ENCODE results near the gene LIN52. TPM values are rescaled to one million over a fixed set of nuclear protein-coding genes. Genes with fewer than 3 reads are reported as not detected.

LIN52 gene
- total and polyA plus RNA-seq, 9 of the 15 experiments (the other 6 are each of a cell fraction or from before 2014, with no cell fraction given), result 4.6 to 11.8 (median 9.2) TPM

DNA sequence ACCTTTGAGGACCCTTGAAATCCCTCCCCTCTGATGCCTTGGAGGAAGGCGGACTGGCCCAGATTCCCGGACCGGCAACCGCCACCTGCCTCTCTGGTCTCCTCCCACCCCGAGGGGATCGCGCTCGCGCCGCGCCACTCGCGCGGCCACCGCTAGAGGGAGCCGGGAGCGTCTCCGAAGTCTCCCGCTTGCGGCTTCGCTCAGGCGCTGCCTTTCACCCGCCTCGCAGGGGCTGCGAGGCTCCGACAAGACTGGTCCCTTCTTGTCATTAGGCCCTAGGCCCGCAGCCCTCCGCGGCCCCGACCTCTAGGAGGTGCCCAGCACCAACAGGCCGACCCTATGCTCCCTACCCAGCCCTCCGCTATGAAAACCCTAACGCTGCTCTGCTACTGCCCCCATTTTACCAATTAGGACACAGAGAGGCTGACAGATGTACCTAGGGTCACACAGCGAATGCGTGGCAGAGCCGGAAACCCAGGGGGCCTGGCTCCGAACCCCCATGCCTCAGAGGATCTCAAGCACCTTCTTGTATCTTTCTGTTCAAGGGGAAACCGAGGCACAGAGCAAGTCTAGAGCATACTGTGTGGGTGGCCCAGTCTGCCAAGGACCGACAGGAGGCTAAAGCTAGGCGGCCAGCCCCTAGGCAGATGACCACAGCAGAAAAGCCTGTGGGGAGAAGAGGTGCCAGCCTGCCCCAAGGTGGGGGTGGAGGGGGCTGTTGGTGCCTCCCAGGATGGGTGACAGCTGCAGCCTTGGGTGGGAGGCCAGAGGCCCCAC lies 133.1 kb downstream of the LIN52 start (continued):
- TF ChIP-seq, protein P1, sequence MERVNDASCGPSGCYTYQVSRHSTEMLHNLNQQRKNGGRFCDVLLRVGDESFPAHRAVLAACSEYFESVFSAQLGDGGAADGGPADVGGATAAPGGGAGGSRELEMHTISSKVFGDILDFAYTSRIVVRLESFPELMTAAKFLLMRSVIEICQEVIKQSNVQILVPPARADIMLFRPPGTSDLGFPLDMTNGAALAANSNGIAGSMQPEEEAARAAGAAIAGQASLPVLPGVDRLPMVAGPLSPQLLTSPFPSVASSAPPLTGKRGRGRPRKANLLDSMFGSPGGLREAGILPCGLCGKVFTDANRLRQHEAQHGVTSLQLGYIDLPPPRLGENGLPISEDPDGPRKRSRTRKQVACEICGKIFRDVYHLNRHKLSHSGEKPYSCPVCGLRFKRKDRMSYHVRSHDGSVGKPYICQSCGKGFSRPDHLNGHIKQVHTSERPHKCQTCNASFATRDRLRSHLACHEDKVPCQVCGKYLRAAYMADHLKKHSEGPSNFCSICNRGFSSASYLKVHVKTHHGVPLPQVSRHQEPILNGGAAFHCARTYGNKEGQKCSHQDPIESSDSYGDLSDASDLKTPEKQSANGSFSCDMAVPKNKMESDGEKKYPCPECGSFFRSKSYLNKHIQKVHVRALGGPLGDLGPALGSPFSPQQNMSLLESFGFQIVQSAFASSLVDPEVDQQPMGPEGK (CRISPR knock-in tag; IDR thresholded peaks at IDR 0.05; ENCODE audit: borderline replicate concordance), result no peak
- TF ChIP-seq, protein P2, sequence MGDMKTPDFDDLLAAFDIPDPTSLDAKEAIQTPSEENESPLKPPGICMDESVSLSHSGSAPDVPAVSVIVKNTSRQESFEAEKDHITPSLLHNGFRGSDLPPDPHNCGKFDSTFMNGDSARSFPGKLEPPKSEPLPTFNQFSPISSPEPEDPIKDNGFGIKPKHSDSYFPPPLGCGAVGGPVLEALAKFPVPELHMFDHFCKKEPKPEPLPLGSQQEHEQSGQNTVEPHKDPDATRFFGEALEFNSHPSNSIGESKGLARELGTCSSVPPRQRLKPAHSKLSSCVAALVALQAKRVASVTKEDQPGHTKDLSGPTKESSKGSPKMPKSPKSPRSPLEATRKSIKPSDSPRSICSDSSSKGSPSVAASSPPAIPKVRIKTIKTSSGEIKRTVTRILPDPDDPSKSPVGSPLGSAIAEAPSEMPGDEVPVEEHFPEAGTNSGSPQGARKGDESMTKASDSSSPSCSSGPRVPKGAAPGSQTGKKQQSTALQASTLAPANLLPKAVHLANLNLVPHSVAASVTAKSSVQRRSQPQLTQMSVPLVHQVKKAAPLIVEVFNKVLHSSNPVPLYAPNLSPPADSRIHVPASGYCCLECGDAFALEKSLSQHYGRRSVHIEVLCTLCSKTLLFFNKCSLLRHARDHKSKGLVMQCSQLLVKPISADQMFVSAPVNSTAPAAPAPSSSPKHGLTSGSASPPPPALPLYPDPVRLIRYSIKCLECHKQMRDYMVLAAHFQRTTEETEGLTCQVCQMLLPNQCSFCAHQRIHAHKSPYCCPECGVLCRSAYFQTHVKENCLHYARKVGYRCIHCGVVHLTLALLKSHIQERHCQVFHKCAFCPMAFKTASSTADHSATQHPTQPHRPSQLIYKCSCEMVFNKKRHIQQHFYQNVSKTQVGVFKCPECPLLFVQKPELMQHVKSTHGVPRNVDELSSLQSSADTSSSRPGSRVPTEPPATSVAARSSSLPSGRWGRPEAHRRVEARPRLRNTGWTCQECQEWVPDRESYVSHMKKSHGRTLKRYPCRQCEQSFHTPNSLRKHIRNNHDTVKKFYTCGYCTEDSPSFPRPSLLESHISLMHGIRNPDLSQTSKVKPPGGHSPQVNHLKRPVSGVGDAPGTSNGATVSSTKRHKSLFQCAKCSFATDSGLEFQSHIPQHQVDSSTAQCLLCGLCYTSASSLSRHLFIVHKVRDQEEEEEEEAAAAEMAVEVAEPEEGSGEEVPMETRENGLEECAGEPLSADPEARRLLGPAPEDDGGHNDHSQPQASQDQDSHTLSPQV (IDR thresholded peaks at IDR 0.05), result no peak
- TF ChIP-seq, protein P3, sequence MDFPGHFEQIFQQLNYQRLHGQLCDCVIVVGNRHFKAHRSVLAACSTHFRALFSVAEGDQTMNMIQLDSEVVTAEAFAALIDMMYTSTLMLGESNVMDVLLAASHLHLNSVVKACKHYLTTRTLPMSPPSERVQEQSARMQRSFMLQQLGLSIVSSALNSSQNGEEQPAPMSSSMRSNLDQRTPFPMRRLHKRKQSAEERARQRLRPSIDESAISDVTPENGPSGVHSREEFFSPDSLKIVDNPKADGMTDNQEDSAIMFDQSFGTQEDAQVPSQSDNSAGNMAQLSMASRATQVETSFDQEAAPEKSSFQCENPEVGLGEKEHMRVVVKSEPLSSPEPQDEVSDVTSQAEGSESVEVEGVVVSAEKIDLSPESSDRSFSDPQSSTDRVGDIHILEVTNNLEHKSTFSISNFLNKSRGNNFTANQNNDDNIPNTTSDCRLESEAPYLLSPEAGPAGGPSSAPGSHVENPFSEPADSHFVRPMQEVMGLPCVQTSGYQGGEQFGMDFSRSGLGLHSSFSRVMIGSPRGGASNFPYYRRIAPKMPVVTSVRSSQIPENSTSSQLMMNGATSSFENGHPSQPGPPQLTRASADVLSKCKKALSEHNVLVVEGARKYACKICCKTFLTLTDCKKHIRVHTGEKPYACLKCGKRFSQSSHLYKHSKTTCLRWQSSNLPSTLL (IDR thresholded peaks at IDR 0.05), result no peak
- no peak for TF ChIP-seq POLR2B (IDR thresholded peaks at IDR 0.05; ENCODE audit: low read depth, partially characterized antibody)
- TF ChIP-seq POLR3A (IDR thresholded peaks at IDR 0.05; ENCODE audit: borderline replicate concordance, extremely low read depth, insufficient read depth, insufficient read length), result no peak
- TF ChIP-seq, protein P4, sequence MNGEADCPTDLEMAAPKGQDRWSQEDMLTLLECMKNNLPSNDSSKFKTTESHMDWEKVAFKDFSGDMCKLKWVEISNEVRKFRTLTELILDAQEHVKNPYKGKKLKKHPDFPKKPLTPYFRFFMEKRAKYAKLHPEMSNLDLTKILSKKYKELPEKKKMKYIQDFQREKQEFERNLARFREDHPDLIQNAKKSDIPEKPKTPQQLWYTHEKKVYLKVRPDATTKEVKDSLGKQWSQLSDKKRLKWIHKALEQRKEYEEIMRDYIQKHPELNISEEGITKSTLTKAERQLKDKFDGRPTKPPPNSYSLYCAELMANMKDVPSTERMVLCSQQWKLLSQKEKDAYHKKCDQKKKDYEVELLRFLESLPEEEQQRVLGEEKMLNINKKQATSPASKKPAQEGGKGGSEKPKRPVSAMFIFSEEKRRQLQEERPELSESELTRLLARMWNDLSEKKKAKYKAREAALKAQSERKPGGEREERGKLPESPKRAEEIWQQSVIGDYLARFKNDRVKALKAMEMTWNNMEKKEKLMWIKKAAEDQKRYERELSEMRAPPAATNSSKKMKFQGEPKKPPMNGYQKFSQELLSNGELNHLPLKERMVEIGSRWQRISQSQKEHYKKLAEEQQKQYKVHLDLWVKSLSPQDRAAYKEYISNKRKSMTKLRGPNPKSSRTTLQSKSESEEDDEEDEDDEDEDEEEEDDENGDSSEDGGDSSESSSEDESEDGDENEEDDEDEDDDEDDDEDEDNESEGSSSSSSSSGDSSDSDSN (IDR thresholded peaks at IDR 0.05; ENCODE audit: borderline replicate concordance in 1 of 2, low read depth in 2 of 2, low read length in 2 of 2), result 0 out of 4 replicates have a peak, but pooled peaks of 1 of the 2 experiments have one; percentile 40
- peak; percentile 71 for TF ChIP-seq ZFP36 (IDR thresholded peaks at IDR 0.05; ENCODE audit: low read depth, low read length, partially characterized antibody)
- no peak for TF ChIP-seq ZNF551 (CRISPR knock-in tag; IDR thresholded peaks at IDR 0.05)
- TF ChIP-seq RBFOX2 (IDR thresholded peaks at IDR 0.05; ENCODE audit: low read depth, low read length), result no peak
- TF ChIP-seq HSF4 (CRISPR knock-in tag; IDR thresholded peaks at IDR 0.05; ENCODE audit: borderline replicate concordance), result no peak
